ENCODE results near the gene CHTF18. TPM values are rescaled to one million over a fixed set of nuclear protein-coding genes. Genes with fewer than 3 reads are reported as not detected.

The CHTF18 gene
- total and polyA plus RNA-seq, 2 of the 4 experiments (the other 2 are of a cell fraction), result 3.2 to 21.4 TPM

- no peak overlapping the region for H3K4ac ChIP-seq (ENCODE audit: low read depth, low read length)
- no peak overlapping the region for H4K8ac ChIP-seq (ENCODE audit: low read depth in 2 of 2, low read length in 2 of 2)
- BruUV-seq (replicated peaks), result no TSS peak
- no peak overlapping the region for H2AK9ac ChIP-seq (replicated peaks; ENCODE audit: low read depth, low read length, poor library complexity)
- DNase-seq (no peak), ATAC-seq (ENCODE audit: low read depth) (no peak)
- H2AFZ ChIP-seq (replicated peaks; ENCODE audit: low read length, poor library complexity), result no peak overlapping the region
- peaks cover 23% of the 10 kb centered on the region for H3K9me3 ChIP-seq (ENCODE audit: control insufficient read depth, insufficient read depth, low read length)
- intact Hi-C loops (cut with micrococcal nuclease) (no loop called here), in situ Hi-C loops (cut with MboI; ENCODE audit: low sequenced_read_pairs) (no loop called here), dilution Hi-C loops (cut with HindIII; ENCODE audit: low sequenced_read_pairs, unreplicated experiment) (no loop called here)
- TF ChIP-seq MAFK (IDR thresholded peaks at IDR 0.05; ENCODE audit: low read depth, low read length), result no peak
- no peak for TF ChIP-seq MAZ (IDR thresholded peaks at IDR 0.05; ENCODE audit: borderline replicate concordance, low read depth, low read length)
- no peak for TF ChIP-seq MXI1 (IDR thresholded peaks at IDR 0.05; ENCODE audit: borderline replicate concordance, low read depth, low read length)
- no peak for TF ChIP-seq RFX5 (IDR thresholded peaks at IDR 0.05; ENCODE audit: low read depth, low read length)
- TF ChIP-seq RAD21 (IDR thresholded peaks at IDR 0.05; ENCODE audit: low read length), result no peak
- no peak for TF ChIP-seq SMC3 (IDR thresholded peaks at IDR 0.05; ENCODE audit: low read depth, low read length)
- no peak for TF ChIP-seq FOS (IDR thresholded peaks at IDR 0.05; ENCODE audit: low read depth, low read length)
- no peak for TF ChIP-seq POLR2A (IDR thresholded peaks at IDR 0.05; ENCODE audit: low read depth, low read length)
- TF ChIP-seq CHD1 (IDR thresholded peaks at IDR 0.05; ENCODE audit: low read depth, low read length), result no peak
- TF ChIP-seq USF2 (IDR thresholded peaks at IDR 0.05; ENCODE audit: low read depth, low read length), result no peak
- TF ChIP-seq CTCF (conservative IDR thresholded peaks at IDR 0.05; ENCODE audit: low read depth, low read length), result no peak
- H3K23ac ChIP-seq (ENCODE audit: low read depth, low read length), result no peak overlapping the region
- no peaks in the 10 kb centered on the region for H3K36me3 ChIP-seq (ENCODE audit: control insufficient read depth, insufficient read depth, low read length)
- POLR2A ChIA-PET (ENCODE audit: unreplicated experiment), result no interaction called here
- H4K5ac ChIP-seq (ENCODE audit: low read depth, low read length), result no peak overlapping the region
- peaks cover under 1% of the 10 kb centered on the region; the same call in 1 of the 2 replicates for H3K27me3 ChIP-seq (ENCODE audit: control insufficient read depth, insufficient read depth, low read length)
- no peak overlapping the region for H3K9ac ChIP-seq (ENCODE audit: low read depth, low read length)
- H2BK20ac ChIP-seq (ENCODE audit: low read depth, low read length), result no peak overlapping the region
- 86% methylated on average over 10 of the region's 35 CpGs; no CpG with 5 or more reads in 1 of the 2 experiments for WGBS, 2 experiments (ENCODE audit: extremely low coverage in 2 of 2, insufficient read length in 1 of 2)
- H3K4me2 ChIP-seq (ENCODE audit: low read depth, low read length), result no peak overlapping the region
- no peaks in the 10 kb centered on the region for H3K9me1 ChIP-seq (ENCODE audit: insufficient read depth, low read length)
- no peaks in the 10 kb centered on the region for H3K4me1 ChIP-seq (ENCODE audit: control insufficient read depth, insufficient read depth, low read length)
- no peaks in the 10 kb centered on the region for H4K20me1 ChIP-seq (ENCODE audit: insufficient read depth, low read length)
- no peak overlapping the region for H2BK5ac ChIP-seq (ENCODE audit: low read depth, low read length, poor library complexity, severe bottlenecking)
- H3K14ac ChIP-seq (replicated peaks; ENCODE audit: low read depth, low read length), result no peak overlapping the region
- no peak overlapping the region for H3K18ac ChIP-seq (ENCODE audit: low read depth, low read length)
- no peak overlapping the region for H2BK15ac ChIP-seq (ENCODE audit: low read depth, low read length)
- H3K4me3 ChIP-seq (ENCODE audit: insufficient read depth, low read depth, low read length), result no peak overlapping the region
- CTCF ChIA-PET, result no interaction called here
- no peak overlapping the region for H4K91ac ChIP-seq (ENCODE audit: insufficient read depth, low read depth, low read length)
- H2AK5ac ChIP-seq (ENCODE audit: low read depth, low read length), result no peak overlapping the region
- H3K56ac ChIP-seq (ENCODE audit: extremely low read depth, insufficient read depth, low read length), result no peak overlapping the region
- no peaks in the 10 kb centered on the region for H3K79me1 ChIP-seq (ENCODE audit: low read depth in 1 of 2, low read length in 2 of 2)
- no peak overlapping the region for H2BK120ac ChIP-seq (ENCODE audit: low read depth, low read length)
- no peak overlapping the region for H3K27ac ChIP-seq (ENCODE audit: insufficient read depth, low read length)
Observed at GRCh38 chr16:832652-833336, 44.4 kb downstream of the CHTF18 start.
